ENCODE data around the gene BEND7.

GRCh38 chr10:13555884-13556510 lies 27.2 kb upstream of the BEND7 start:
- no peak for TF ChIP-seq CTCF (IDR thresholded peaks at IDR 0.05)
- no peak for TF ChIP-seq POLR2A (IDR thresholded peaks at IDR 0.05)
